Mucosa of descending colon (tissue), 3 donors: ENCODE measurements around the gene VAPB. TPM values are rescaled to one million over a fixed set of nuclear protein-coding genes. Genes with fewer than 3 reads are reported as not detected.

ENCODE experiments used
- ATAC-seq: fragments of 200-7000 bp; cut with Tn5 transposase; one replicate; pipeline ENCODE4 v1.9.1; 2020; ENCODE audit warnings: mild to moderate bottlenecking, moderate library complexity
- DNase-seq, 3 donors: peaks; one replicate each; pipeline ENCODE4 v3.0.0-alpha.2; 2020
- H3K36me3 ChIP-seq: fragments of 200-600 bp; one replicate; pipeline ENCODE4 v1.8.0; 2021; ENCODE audit warnings: low read depth, mild to moderate bottlenecking
- H3K4me1 ChIP-seq: fragments of 200-600 bp; one replicate; pipeline ENCODE4 v1.8.0; 2021; ENCODE audit warnings: low read depth, mild to moderate bottlenecking
- H3K4me3 ChIP-seq: fragments of 200-600 bp; one replicate; pipeline ENCODE4 v1.8.0; 2021; ENCODE audit warnings: mild to moderate bottlenecking
- H3K9me3 ChIP-seq: fragments of 200-600 bp; one replicate; pipeline ENCODE4 v1.8.0; 2021; ENCODE audit warnings: mild to moderate bottlenecking
- intact Hi-C, 2 donors: fragments of 100-400 bp; cut with DNase I in 1 of 2; cut with micrococcal nuclease in 1 of 2; formaldehyde crosslinking; loops; one replicate each; pipeline versions ENCODE4 v1.11.0 to v1.11.1; 2022; cut with DNase I, micrococcal nuclease
- total RNA-seq, 3 donors: library from RNA; stranded (reverse); fragmentation: NEBNext Ultra II Directional in 2 of 3; extraction: Animal tissue kit (Norgen Biotek cat#: 25700) in 2 of 3; gene quantifications; one replicate each; pipeline versions ENCODE4 v1.2.1 to v1.2.4, GENCODE V29; 2021 to 2023
- TF ChIP-seq, protein P1 (sequence below): fragments of 200-600 bp; IDR thresholded peaks from one replicate; pipeline ENCODE4 v1.8.0; 2022; ENCODE audit warnings: antibody characterized with exemption, mild to moderate bottlenecking
- donor health status: DM: no; HTN: no; CAD: no; lungs with moderate emphysema.
- donor health status: DM: no; HTN: no; CAD: no.
- donor health status: DM: no; HTN: yes; CAD: no.

VAPB gene
- total RNA-seq, 3 donors from 2014 or later, result 52.5 to 74.6 (median 58.8) TPM

DNA sequence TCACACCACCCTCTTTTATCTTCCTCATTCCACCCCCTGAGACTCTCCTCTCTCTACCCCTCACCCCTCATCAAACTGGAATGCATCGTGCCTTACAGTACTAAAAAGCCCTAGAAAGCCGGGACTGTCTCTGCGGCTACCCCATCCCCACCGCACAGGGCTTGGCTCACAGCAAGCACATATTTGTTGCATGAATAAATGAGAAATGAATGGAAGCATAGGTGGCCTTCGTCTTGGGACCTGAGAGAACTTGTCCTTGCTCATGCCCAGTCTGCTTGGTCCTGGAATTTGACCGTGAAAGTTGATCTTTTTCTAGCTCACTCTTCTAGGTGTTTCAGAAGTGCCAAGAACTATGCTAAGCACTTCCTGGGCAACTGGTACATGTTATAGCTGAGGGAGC lies 72.9 kb downstream of the VAPB start:
- TF ChIP-seq, protein P1, sequence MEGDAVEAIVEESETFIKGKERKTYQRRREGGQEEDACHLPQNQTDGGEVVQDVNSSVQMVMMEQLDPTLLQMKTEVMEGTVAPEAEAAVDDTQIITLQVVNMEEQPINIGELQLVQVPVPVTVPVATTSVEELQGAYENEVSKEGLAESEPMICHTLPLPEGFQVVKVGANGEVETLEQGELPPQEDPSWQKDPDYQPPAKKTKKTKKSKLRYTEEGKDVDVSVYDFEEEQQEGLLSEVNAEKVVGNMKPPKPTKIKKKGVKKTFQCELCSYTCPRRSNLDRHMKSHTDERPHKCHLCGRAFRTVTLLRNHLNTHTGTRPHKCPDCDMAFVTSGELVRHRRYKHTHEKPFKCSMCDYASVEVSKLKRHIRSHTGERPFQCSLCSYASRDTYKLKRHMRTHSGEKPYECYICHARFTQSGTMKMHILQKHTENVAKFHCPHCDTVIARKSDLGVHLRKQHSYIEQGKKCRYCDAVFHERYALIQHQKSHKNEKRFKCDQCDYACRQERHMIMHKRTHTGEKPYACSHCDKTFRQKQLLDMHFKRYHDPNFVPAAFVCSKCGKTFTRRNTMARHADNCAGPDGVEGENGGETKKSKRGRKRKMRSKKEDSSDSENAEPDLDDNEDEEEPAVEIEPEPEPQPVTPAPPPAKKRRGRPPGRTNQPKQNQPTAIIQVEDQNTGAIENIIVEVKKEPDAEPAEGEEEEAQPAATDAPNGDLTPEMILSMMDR, result no peak
- intact Hi-C loops, result no loop called here
- no peak for DNase-seq
- Histone ChIP-seq H3K36me3 (no peaks in the 10 kb centered on the region), H3K4me1 (no peaks in the 10 kb centered on the region), H3K4me3 (no peak overlapping the region), H3K9me3 (no peaks in the 10 kb centered on the region)
- ATAC-seq, result no peak

DNA sequence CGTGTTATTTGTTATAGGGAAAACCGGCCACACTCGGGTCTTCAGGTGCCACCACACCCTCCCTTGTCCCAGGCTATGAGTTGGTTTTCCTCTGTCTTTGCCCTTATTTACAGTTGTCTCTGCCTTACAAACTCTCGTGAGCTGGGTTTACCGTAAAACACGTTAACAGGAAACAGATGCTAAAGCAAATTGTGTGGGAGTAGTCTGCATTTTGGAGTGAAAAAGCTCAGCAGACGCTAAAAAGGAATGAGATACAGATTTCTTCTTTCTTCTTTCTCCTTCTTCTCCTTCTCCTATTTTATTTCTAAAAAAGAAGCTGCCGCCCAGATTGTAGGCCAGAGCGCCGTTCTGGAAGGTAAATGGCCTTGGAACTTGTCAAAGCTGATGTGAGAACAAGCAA lies 74.2 kb downstream of the VAPB start:
- TF ChIP-seq, protein P1, result no peak
- H3K9me3 ChIP-seq, result no peaks in the 10 kb centered on the region
- intact Hi-C loops, result no loop called here

DNA sequence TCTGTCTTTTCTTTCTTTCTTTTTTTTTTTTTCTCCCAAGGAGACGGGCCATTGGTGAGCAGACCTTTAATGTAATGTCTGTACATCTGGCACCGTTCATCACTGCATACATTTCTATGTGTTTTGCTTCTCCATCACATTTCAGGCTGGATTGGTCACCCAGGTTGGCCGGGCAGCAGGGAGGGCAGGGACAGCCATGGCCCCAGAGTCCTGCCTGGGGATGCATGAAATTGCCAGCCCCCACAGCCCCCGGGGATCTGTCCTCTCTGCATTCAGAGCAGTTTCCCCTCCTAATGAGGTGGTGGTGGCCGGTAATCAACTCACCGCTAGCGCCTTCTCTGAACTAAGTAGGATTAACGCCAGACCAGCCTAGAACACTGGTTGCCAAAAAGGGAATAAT lies 75.8 kb downstream of the VAPB start:
- H3K9me3 ChIP-seq, result no peaks in the 10 kb centered on the region
- DNase-seq (no peak), ATAC-seq (no peak)
- H3K36me3 ChIP-seq, result no peaks in the 10 kb centered on the region
- intact Hi-C loops, result no loop called here
- no peaks in the 10 kb centered on the region for H3K4me1 ChIP-seq
- H3K4me3 ChIP-seq, result no peak overlapping the region
- TF ChIP-seq, protein P1, result no peak

More for the DNA sequence above, 74.2 kb downstream of the VAPB start:
- no peaks in the 10 kb centered on the region for H3K36me3 ChIP-seq
- H3K4me1 ChIP-seq, result no peaks in the 10 kb centered on the region
- ATAC-seq (no peak), DNase-seq (no peak)
- no peak overlapping the region for H3K4me3 ChIP-seq

DNA sequence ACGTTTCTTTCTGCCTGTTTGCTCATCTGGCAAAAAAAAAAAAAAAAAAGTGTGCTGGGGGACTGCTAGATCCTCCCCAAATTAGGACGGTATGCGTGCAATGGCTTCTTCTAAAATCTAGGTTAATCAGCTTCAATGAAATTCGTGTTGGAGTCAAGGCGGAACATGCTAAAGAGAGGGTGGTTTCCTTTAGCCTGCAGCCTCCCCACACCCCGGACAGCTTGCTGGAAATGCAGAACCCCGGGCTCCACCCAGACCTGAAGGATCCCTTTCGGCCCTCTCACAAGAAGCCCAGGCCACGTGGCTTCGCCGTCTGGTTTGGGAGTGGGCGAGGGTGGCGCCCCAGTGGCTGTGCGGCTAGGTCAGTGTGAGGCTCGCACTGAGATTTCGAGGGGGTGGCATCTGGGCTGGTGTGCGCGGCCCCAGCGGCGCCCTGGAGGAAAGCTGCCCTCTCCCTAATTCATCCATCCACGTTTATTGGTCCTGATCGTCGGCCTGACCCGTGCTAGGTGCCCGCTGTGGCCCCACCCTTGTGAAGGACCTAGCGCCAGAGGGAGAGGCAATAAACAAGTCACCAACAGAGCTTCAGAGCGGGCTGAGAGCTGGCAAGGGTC lies 77.2 kb downstream of the VAPB start:
- ATAC-seq (no peak), DNase-seq (no peak)
- H3K4me3 ChIP-seq, result no peak overlapping the region
- intact Hi-C loops, result no loop called here
- no peaks in the 10 kb centered on the region for H3K4me1 ChIP-seq
- TF ChIP-seq, protein P1, result no peak
- no peaks in the 10 kb centered on the region for H3K36me3 ChIP-seq
- H3K9me3 ChIP-seq, result no peaks in the 10 kb centered on the region

DNA sequence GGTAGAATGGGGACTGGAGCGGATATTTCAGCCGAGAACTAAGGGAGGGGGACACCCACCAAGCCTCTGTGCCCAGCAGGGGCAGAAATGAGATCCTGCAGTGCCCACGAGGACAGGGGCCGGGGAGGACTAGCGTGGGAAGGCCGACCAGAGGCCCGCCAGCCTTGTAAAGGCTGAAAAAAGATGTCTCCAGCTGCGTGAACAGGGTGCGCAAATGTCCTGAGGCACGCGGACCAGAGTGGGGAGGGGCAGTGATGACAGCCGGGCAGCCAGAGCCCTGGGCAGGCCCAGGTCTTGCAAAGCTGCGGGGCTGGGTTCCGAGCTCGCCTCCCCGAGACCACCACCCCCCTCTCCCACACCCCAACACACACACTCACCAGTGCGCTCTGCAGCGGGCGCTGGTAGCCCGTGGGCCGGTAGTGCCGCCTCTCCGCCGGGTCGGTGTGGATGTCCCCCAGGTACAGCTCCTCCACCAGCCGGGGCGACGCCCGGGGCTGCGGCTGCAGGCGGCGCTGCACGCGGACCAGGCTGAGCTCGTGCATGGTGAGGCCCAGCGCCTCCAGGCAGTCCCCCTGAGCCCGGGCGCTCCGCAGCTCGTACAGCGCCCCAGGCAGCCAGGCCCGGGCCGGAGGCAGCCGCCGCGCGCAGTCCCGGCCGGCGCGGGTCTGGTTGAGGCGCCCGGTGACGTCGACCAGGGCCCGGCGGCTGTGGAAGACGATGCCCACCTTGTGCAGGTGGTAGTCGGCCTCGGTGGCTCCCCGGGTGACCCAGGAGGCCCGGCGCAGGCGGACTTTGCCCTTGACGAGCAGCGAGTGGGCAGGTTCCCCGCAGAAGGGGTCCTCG lies 77.9 kb downstream of the VAPB start:
- Histone ChIP-seq H3K36me3 (no peaks in the 10 kb centered on the region), H3K4me3 (no peak overlapping the region), H3K4me1 (no peaks in the 10 kb centered on the region), H3K9me3 (no peaks in the 10 kb centered on the region)
- TF ChIP-seq, protein P1, result no peak
- intact Hi-C loops, result no loop called here
- DNase-seq, result no peak
- ATAC-seq, result no peak
